ENCODE results near the gene RBBP5.

RBBP5 gene

DNA sequence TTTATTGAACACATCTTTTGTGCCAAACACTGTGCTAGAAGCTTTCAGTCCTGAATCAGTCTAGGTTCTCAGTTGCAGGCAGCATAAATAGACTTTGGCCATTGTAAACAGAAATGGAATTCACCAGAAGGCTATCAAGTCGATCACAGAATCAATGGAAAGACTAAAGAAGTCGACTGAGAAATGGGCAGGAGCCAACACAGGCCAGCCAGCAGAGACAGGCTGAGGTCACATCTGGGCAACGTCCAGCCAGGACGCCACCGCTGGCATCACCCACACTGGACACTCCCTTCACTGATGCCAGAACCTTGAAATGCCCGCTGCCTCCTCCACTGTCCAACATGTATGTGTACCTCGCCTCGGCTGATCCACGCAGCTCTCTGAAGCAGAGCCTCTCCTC lies 84.2 kb downstream of the RBBP5 start:
- in situ Hi-C loops (cut with MboI; ENCODE audit: low sequenced_read_pairs): no loop called here
